ENCODE measurements around the gene CMKLR1.

The CMKLR1 gene

DNA sequence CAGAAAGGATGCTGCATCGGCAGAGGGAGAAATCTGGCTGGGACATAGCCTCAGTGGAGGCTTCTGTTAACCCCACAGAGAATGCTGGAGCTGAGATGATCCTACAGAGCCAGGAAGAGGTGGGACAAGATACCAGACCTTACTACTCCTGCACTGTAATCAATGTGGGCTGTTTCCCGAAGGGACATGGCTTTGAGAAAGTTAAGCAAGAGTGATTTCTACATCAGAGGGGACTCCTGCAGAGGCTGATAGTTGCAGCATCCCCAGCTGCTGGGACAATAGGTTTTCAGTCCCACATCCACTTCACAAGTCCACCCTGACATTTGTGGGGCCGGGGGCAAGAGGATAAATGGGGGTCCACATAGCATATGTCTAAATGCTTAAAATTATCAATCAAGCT lies 22.5 kb upstream of the CMKLR1 start:
- no peak for DNase-seq

DNA sequence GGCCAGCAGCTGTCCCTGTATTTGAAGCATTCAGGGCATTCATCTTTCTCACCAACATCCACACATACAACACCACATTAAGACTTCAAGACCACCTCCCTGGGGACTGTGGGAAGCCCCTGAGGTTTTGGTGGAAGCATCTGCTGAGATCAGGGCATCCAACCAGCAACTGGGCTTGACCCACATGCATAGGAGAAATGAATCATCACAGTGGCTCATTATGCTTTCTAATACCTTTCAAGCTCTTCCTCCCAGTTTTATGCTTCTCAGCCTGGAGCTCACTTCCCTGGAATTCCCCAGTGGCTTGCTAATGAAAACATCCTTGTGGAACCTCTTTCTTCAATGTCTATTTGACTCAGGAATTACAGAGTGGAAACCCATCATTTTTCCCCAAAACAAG lies 21.4 kb upstream of the CMKLR1 start:
- no peak for DNase-seq

DNA sequence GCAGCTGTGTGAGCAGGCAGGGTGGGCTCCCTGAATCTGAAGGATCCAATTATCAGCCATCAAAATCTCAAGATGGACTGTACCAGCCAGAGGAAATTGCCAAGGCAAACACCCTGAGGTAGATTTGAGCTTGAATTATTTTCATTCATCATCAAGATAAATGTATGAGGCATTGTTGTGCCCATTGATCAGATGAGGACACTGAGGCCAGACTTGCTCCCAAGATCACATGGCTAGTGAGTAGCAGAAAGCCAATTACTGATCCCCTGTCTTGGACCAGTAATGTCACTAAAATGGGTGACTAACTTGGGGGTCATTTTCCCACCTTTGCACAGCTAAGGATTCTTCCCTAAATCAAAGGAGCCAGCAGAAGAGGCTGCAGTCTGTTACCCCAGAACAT lies 20.9 kb upstream of the CMKLR1 start:
- no peak for DNase-seq

DNA sequence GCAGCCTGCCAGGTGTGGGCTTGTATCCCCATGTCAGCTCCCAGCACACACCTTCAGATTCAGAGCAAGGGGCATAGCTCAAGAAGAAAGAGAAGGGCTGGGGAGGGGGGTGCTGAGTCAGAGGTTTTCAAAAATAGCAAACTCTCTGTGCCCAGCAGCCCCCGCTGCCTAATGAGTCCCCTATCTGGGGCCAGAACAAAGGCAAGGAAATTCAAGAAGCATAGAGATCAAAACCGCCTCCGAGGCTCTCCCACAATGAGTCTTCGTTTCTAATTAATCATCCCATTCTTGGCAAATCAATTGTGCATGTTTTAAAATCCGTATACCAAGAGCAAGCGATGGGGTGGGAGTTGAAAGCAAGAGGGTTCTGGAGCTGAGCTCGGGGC lies 19.5 kb upstream of the CMKLR1 start:
- DNase-seq = no peak

GRCh38 chr12:108357834-108358579 lies 18.9 kb upstream of the CMKLR1 start:
- DNase-seq = no peak

DNA sequence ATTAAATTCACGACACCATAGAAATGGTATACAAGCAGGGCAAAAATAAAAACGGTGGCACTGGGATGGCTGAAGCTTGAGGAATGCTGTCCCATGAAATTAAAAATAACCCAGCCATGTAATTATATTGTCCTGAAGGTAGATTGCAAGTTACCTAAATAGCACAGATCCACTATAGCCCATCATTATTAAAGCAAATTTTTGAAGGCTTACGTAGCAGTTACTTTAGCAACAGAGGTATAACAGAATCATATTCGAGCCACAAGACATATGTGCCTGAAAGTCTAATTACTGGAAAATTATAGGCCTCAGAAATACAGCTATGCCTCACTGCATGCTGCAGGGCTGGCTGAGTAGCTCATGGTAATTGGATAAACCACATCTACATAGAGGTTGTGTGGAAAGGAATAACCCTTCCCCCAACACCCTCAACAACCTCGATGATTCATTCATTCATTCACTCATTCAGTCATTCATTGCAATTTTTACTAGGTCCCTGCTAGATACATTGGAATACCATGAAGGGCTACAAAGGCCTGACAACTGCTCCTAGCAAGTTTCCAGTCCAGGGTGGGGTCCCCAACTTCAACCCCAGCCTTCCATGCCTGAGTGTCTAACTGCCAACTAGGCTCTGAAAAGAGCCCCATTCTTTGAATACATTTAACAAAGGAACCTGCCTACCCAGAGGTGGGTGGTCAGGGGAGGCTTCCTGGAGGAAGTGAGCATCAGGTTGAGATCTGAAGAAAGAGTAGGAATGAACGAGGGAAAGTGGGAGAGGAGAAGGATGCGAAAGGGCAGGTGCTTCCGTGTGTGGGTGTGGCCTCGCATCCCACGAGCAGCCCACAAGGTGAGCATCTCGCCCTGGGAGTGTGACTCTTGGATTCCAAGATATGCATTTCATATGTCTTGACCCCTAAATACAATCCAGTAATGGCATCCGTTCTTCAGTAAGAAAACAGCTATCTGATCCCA lies 18.0 kb upstream of the CMKLR1 start:
- no peak for DNase-seq

GRCh38 chr12:108355069-108355468 lies 16.0 kb upstream of the CMKLR1 start:
- DNase-seq = no peak

- DNase-seq = no peak
Observed at GRCh38 chr12:108352591-108352990, 13.5 kb upstream of the CMKLR1 start.

- DNase-seq = no peak
Observed at GRCh38 chr12:108350511-108350910, 11.4 kb upstream of the CMKLR1 start.

DNA sequence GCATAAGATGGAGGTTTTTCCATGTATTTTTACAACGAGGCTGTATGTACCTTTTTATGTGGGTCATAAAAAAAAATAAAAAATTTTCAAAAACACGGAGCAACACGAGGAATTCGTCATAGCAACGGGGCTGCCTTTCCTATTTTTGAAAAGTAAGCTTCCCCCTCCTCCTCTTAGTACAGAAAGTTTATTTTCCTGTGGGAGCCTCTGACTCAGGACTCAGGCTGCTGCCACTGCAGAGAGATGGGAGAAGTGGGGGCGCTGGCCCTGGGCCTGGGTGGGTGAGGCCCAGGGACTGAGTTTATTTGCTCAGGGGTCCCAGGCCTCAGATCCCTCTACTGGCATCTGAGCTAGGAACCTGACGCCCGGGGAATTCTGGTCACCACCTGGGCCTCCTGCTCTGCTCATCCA lies 10.2 kb upstream of the CMKLR1 start:
- no peak for DNase-seq

- no peak for DNase-seq
Observed at GRCh38 chr12:108348842-108349241, 9.7 kb upstream of the CMKLR1 start.

DNA sequence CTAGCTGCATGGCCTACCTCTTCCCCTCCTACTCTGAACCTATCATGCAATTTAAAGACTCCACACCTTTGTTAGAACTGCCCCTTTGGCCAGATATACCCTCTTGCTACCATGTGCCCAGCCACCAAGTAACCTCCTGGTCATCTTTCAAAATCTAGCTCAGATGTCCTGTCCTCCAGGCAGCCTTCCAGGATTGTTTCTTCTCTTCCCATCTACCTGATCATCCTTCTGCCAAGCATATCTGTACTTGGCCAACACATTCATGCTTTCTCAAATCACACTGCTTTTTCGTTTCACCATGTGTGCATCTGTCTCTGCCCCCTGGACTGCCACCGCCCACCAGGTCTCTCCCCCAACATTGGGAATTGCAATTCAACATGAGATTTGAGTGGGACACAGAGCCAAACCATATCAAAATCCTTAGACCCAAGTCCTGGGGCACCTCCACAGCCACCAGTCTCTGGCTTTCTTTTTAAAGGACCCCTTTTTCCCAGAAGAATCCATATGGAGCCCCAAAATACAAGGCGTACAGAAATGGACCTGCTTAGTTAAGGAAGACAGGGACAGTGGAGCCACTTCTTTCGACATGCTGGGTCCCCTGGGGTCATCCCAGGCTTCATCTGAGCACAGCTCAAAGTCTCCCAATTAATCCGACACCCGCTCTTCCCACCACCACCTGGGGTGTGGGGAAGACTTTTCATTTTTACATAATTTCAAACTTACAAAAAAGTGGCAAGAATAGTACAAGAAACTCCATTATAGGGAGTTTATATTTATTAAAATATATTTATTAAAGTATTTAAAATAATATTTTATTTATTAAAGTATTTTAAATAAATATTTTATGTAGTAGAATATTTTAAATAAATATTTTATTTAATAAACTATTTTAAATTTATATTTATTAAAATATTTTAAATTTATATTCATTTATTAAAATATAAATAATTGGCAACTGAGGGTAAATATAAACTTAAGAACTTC lies 7.9 kb upstream of the CMKLR1 start:
- DNase-seq = peak; percentile 25

- DNase-seq = no peak
Observed at GRCh38 chr12:108345716-108346633, 6.9 kb upstream of the CMKLR1 start.

DNA sequence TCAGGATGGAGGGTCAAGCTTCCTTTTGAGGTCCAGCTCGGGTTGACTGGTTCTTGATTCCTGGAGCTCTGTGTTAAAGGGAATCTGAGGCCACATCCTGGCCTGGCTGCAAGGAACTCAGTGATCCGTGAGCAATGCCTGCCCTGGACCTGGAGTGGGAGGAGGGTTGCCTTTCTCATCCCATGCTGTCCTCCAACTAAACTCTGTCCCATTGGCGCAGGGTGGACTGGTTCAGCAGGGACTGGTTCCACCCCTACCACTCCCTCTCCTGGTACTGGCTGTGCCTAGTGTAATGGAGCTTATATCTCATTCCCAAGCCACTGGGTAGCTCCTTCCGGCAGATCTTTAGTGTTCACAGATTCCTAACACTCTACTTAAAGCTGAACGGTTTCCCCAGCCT lies 3.9 kb upstream of the CMKLR1 start:
- no peak for DNase-seq

- no peak for DNase-seq
Observed at GRCh38 chr12:108341854-108342847, 3.0 kb upstream of the CMKLR1 start.

- no peak for DNase-seq
Observed at GRCh38 chr12:108341356-108341755, 2.2 kb upstream of the CMKLR1 start.

DNA sequence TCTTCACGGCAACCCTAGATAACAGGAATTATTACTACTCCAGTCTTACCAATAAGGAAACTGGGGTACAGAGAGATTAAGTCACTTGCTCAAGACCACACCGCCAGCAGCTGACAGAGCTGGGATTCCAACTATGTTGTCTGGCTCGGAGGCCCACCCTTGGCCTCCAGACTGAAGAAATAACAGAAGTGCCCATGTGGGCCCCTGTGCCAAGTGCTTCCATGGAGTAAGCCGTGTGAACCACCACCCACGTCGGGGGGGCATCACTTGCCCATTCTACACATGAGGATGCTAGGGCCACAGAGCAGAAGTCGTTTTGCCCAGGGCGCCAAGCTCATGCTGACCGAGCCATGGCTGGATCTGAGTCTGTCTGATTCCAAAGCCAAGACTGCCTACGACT lies 926 bp upstream of the CMKLR1 start:
- DNase-seq = no peak

GRCh38 chr12:108337235-108338223 lies 1.6 kb downstream of the CMKLR1 start:
- DNase-seq = no peak
